Prostate gland (tissue), 2 donors: ENCODE data around the gene PRTG. TPM values are rescaled to one million over a fixed set of nuclear protein-coding genes. Genes with fewer than 3 reads are reported as not detected.

Experiments
- DNase-seq: peaks from one replicate; pipeline ENCODE4 v3.0.0-alpha.2; 2019; ENCODE audit warnings: low spot score
- H3K27ac ChIP-seq, 2 donors: fragments of 200-600 bp; sonication (generic); 2 replicates each; pipeline ENCODE4 v1.5.1; 2017 to 2019
- H3K27me3 ChIP-seq: fragments of 200-600 bp; sonication (generic); replicated peaks from 2 replicates; pipeline ENCODE4 v1.5.1; 2019; ENCODE audit not compliant: insufficient read depth
- H3K36me3 ChIP-seq, 2 donors: fragments of 200-600 bp; sonication (generic); 1 replicate in 1 of 2; 2 replicates in 1 of 2; pipeline versions ENCODE4 v1.5.1 to v1.8.1; 2017 to 2019
- H3K4me1 ChIP-seq: fragments of 200-600 bp; sonication (generic); replicated peaks from 2 replicates; pipeline ENCODE4 v1.5.1; 2019
- H3K4me3 ChIP-seq, 2 donors: fragments of 200-600 bp; sonication (generic); 2 replicates each; pipeline ENCODE4 v1.5.1; 2017 to 2019
- H3K9me3 ChIP-seq: fragments of 200-600 bp; sonication (generic); 2 replicates; pipeline ENCODE4 v1.5.1; 2017
- POLR2A ChIP-seq: fragments of 450-650 bp; IDR thresholded peaks from one replicate; pipeline ENCODE4 v1.6.1; 2016; ENCODE audit warnings: antibody characterized with exemption, mild to moderate bottlenecking
- POLR2AphosphoS5 ChIP-seq: sonication (generic); formaldehyde crosslinking; IDR thresholded peaks from one replicate; pipeline ENCODE4 v1.6.1; 2017; ENCODE audit warnings: antibody characterized with exemption
- WGBS: methylation state at CpG from one replicate; pipeline ENCODE4 v1.1.5; 2018; 5-methylcytosine and 5-hydroxymethylcytosine counted together
- intact Hi-C: fragments of 100-400 bp; cut with DNase I; formaldehyde crosslinking; loops from one replicate; pipeline ENCODE4 v1.14.2; 2022
- total RNA-seq, 2 donors: library from RNA; depleted of rRNA; stranded (reverse); fragments of >200 nt; gene quantifications; one replicate each; pipeline ENCODE4 v1.1.0, GENCODE V29; 2016
- TF ChIP-seq, protein P1 (sequence below), 4 experiments: fragments of 200-600 bp in 2 of 4; fragments of 450-650 bp in 2 of 4; sonication (generic) in 2 of 4; IDR thresholded peaks; 1 replicate in 3 of 4; 2 replicates in 1 of 4; pipeline ENCODE4 v1.5.1; 2016 to 2019; ENCODE audit warnings: antibody characterized with exemption in 4 of 4, mild to moderate bottlenecking in 2 of 4, moderate library complexity in 2 of 4

PRTG gene
- total RNA-seq, 2 donors from 2014 or later, result 6.1 to 9.4 TPM

DNA sequence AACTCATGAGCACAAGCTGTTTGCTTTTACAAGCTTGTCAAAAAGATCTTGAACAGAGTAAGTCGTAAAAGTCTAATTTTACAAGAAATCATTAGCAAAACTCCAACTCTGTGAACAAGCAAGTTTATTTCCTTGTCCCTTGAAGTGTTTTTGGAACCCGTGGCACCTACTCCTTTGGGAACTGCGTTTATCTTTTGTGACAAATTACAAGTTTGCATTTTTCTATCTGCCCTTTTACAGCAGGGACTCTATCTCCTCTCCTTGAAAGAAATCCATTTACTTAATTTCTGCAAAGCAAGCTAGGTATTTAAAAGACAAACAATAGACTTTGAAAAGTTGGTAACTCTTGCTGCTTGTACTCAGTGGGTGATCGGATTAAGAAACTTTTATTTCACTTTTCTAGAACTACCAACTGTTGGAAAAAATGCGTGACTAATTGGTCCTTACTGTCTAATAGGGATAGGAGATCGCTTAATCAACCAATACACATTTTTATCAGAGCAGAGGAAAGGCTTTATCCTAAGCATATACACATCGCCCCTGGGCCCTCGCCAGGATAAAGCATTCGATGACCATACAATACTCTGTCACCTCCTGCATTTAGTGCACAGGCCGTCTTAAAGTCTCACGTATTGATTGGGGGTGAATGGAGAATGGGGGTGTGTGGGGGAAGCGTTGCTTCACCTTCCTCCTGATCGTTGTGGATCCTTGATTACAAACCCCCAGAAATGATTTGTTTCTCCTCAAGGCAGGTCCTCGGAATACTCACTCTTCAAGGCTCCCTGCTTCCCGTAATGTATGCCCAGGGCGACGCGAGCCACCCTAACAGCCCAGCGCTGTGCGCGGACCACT, 1.7 kb downstream of the PRTG start:
- H3K9me3 ChIP-seq, result no peaks in the 10 kb centered on the region
- no peaks in the 10 kb centered on the region for H3K36me3 ChIP-seq
- H3K4me3 ChIP-seq, result peak overlapping the region; percentile 48 to 51
- no peaks in the 10 kb centered on the region for H3K4me1 ChIP-seq
- no peak for DNase-seq
- 9% methylated on average over 21 of the region's 21 CpGs for WGBS
- H3K27me3 ChIP-seq, result peaks cover 3% of the 10 kb centered on the region
- TF ChIP-seq POLR2A (no peak), POLR2AphosphoS5 (no peak)
- TF ChIP-seq, protein P1, sequence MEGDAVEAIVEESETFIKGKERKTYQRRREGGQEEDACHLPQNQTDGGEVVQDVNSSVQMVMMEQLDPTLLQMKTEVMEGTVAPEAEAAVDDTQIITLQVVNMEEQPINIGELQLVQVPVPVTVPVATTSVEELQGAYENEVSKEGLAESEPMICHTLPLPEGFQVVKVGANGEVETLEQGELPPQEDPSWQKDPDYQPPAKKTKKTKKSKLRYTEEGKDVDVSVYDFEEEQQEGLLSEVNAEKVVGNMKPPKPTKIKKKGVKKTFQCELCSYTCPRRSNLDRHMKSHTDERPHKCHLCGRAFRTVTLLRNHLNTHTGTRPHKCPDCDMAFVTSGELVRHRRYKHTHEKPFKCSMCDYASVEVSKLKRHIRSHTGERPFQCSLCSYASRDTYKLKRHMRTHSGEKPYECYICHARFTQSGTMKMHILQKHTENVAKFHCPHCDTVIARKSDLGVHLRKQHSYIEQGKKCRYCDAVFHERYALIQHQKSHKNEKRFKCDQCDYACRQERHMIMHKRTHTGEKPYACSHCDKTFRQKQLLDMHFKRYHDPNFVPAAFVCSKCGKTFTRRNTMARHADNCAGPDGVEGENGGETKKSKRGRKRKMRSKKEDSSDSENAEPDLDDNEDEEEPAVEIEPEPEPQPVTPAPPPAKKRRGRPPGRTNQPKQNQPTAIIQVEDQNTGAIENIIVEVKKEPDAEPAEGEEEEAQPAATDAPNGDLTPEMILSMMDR (IDR thresholded peaks at IDR 0.05), result no peak
- no peak overlapping the region for H3K27ac ChIP-seq
- intact Hi-C loops, result no loop called here

DNA sequence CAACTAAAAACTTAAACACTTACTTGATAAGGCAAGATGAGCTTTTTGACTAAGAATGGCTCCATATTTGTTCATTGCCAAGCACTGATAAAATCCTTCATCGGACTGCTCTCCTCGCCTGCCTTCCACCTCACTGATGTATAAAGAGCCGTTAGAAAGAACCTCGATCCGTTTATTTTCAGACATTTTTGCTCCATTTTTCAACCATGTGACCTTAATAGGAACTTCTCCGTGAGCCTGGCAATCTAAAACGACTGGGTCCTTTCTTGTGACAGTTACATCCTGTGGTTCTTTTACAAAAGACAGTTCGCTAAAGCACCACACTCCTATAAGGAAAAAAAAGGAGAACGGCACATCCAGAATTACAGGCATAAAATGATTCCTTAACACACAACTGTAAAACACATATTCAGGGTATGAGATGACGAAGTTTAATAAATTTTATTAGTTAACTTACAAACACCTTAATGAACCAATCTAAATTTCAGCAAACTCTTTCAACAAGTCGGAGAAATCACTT, 2.5 kb downstream of the PRTG start:
- Histone ChIP-seq H3K4me1 (no peaks in the 10 kb centered on the region), H3K36me3 (no peaks in the 10 kb centered on the region), H3K4me3 (no peak overlapping the region), H3K27me3 (peaks cover 3% of the 10 kb centered on the region), H3K9me3 (no peaks in the 10 kb centered on the region), H3K27ac (no peak overlapping the region)
- TF ChIP-seq, protein P1 (IDR thresholded peaks at IDR 0.05), result no peak
- TF ChIP-seq POLR2A, result no peak
- TF ChIP-seq POLR2AphosphoS5, result no peak
- WGBS, result 33% methylated on average over 11 of the region's 11 CpGs
- intact Hi-C loops, result no loop called here
- no peak for DNase-seq

- Histone ChIP-seq H3K9me3 (no peaks in the 10 kb centered on the region), H3K36me3 (no peaks in the 10 kb centered on the region), H3K4me1 (no peaks in the 10 kb centered on the region), H3K27ac (no peak overlapping the region), H3K27me3 (peaks cover 3% of the 10 kb centered on the region), H3K4me3 (no peak overlapping the region)
- 96% methylated on average over 1 of the region's 1 CpG for WGBS
- no peak for DNase-seq
- intact Hi-C loops, result no loop called here
- no peak for TF ChIP-seq POLR2A
- TF ChIP-seq POLR2AphosphoS5, result no peak
- TF ChIP-seq, protein P1 (IDR thresholded peaks at IDR 0.05), result no peak
Observed at GRCh38 chr15:55739641-55740040, 3.3 kb downstream of the PRTG start.

- H3K4me3 ChIP-seq, result no peak overlapping the region
- H3K36me3 ChIP-seq, result no peaks in the 10 kb centered on the region
- H3K9me3 ChIP-seq, result no peaks in the 10 kb centered on the region
- no peak for DNase-seq
- WGBS, result 41% methylated on average over 1 of the region's 1 CpG
- intact Hi-C loops, result no loop called here
- TF ChIP-seq POLR2AphosphoS5 (no peak), POLR2A (no peak)
- TF ChIP-seq, protein P1 (IDR thresholded peaks at IDR 0.05), result no peak
- H3K4me1 ChIP-seq, result no peaks in the 10 kb centered on the region
- H3K27ac ChIP-seq, result no peak overlapping the region
- H3K27me3 ChIP-seq, result peaks cover 3% of the 10 kb centered on the region
Observed at GRCh38 chr15:55738715-55739114, 4.2 kb downstream of the PRTG start.

- H3K9me3 ChIP-seq, result no peaks in the 10 kb centered on the region
- H3K4me1 ChIP-seq, result no peaks in the 10 kb centered on the region
- no peaks in the 10 kb centered on the region for H3K36me3 ChIP-seq
- DNase-seq, result no peak
- H3K27ac ChIP-seq, result no peak overlapping the region
- TF ChIP-seq, protein P1 (IDR thresholded peaks at IDR 0.05), result no peak
- TF ChIP-seq POLR2A (no peak), POLR2AphosphoS5 (no peak)
- H3K4me3 ChIP-seq, result no peak overlapping the region
- H3K27me3 ChIP-seq, result peaks cover 3% of the 10 kb centered on the region
- intact Hi-C loops, result no loop called here
Observed at GRCh38 chr15:55737373-55737772, 5.6 kb downstream of the PRTG start.
